Fibroblast of skin of abdomen (primary cell): ENCODE results near the gene INSYN2B.

ENCODE experiments used
- DNase-seq: peaks from one replicate; pipeline ENCODE4 v3.0.0-alpha.2; 2013

INSYN2B gene

DNA sequence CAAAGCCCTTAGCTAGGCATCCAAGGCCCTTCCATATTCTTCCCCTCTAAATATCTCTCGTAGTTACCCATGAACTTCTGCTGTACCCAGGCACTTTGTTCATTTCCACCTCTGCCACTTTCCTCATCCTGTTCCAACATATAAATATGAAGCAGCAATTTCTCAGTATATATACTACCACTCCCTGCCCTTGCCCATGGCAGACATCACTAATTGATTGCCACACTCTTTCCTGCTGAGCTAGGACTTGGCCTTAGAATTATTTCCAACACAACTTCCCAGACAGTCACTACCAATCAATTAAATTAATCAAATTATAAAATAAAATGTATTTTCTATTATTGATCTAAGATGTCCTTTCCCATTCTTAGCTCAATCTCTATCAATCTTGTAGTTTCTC is 8.5 kb downstream of the INSYN2B start:
- DNase-seq, result no peak

DNA sequence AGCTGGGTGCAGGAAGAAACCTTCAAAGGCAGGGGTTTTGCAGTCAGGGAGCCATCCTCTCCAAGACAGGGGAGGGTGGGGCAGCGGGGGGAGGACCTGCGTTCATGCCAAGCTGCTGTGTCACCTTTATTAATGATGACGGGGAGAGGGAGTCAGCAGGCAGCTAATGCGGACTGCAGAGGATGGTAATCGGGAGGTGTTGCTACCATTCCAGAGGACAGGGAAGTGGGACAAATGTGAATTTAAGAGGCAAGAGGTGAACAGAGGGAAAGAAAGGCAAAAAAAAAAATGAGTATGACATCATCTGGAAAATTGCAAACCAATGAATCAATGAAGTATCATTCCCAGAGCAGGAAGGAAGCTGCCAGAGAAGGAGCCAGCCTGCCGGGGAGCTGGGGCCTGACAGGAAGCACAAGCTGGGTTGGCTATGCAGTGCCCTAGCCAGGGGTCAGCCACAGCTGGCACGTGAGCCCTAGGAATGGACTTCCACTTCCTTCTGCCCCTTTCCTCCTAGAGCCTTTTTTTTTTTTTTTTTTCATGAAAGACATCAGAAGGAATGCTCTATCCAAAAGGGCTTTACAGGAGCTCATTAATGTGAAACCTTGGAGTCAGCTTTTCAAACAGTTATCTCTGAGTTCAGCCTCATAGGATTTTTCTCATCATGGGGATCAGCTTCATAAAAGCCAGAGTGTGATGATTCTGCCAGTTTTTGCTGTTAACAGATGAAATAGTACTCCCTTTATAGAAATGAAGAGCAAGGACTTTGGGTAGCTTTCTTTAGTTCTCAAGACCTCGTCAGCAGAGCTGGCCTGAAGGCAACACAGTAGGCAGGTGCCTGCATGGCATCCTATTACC is 9.2 kb downstream of the INSYN2B start:
- DNase-seq, result peak; percentile 84

DNA sequence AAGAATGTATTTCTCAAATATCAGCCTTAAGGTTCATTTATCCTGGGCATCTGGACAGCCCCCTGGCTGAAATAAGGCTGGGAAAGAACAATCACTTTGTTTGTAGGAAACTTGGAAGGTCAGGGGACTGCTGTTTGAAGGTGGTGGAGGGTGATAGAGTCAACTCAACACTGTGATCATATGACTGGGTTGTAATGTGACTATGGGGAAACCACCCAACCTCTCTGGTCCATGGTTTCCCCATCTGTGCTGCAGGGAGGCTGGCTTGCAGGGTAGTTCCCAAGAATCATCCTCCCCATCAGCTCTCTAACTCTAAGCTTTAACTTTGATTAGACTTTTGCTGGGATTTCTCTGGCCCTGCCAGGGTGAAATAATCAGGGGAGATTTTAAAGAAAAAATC is 10.0 kb downstream of the INSYN2B start:
- no peak for DNase-seq

DNA sequence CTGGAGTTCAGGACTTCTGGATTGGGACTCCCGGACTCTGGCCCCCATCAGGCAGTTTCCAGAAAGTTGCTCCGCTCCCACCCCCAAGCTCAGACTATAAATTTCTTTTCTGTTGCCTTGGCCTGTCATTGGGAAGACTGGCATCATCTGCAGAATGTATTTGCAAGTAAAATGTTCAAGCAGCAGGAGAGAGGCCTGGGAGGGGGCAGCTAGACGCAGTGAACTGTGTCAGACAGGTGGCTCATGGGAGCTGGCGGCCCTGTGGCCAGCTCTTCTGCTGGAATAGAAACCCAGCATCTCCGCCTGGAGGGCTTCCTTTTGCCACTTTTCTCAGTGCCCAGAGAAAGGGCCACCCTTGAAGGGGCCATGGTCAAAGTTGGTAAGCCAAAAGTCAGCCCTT is 16.0 kb downstream of the INSYN2B start:
- DNase-seq, result no peak

DNA sequence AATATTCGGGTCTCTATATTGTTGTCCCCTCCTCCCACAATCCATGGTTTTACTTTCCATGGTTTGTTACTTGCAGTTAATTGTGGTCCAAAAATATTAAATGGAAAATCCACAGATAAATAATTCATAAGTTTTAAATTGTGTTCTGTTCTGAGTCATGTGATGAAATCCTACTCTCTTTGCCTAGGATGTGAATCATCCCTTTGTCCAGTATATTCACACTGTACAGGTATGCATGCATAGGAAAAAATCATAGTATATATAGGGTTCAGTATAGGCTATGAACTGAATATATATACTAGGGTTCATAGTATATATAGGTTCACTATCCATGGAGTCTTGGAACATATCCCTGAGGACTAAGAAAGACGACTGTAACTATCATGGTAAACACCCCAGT is 19.6 kb downstream of the INSYN2B start:
- no peak for DNase-seq

DNA sequence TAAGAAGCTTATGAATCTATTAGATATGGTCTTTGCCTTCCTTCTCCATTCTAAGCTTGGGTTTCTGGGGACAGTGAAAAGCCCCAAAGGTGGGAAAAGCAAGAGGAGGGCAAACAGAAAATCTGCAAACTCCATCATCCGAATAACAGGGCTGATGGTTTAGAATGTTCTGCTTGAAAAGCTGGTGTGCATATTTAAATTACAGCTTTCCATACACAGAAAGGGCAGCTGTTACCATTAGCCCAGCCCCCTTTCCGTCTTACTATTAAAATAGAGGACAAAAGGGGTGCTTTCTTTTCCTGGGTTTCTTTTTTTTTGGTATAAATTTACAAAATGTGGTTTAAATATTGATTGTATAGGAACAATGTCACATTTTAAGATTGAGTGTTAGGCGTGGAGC is 22.0 kb downstream of the INSYN2B start:
- DNase-seq, result no peak

DNA sequence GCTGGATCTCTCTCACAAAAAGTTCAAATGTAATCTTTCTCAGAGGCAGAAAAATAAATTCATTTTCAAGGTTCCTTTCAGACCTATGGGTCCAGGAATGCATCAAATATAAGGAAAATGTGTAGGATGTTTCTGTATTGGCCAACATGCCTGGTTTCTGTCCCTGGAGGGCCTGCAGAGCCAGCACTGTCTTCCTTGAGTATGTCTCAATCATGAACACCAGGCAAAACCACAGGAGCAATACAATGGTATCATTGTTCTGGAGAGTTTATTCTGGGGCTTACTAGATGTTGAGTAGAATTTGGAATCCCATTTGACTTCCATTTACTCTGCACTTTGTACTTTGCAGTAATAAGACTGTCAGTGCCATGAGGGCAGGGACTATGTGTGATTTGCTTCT is 23.5 kb downstream of the INSYN2B start:
- peak; percentile 41 for DNase-seq

DNA sequence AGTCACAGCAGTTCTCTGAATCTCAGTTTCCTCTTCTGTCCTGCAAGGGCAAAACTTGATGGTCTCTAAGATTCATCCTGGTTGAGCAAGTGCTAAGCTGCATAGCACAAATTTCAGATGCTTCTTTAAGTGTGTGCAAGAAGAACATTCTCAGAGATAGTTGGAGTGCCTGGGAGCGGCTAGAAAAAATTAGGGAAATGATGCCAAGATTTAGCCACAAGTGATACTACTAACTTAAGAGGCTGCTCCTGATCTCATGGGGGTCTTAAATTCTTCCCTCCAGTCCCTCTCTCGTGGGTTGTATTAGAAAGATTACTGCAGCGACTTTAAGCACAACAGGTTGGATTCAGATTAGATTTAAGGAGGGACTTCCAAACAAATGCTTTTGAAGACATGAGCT is 24.2 kb downstream of the INSYN2B start:
- no peak for DNase-seq

DNA sequence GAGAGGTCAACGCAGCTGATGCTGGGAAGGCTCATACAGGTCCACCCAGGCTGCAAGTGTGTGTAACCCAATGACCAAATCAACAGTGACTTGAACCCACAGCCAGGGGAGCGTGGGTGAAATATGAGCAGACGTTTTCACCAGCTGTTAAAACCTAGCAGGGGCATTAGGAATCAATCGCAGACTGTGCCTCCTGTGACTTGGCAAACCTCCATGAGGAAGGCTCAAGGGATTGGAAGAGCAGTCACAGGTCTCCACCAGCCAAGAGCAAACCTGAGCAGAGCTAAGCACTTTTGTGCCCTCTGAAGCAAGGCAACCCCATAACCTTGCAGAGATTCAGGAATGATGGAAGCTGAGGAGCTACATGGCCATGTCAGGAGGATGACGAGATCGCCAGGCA is 25.5 kb downstream of the INSYN2B start:
- DNase-seq, result no peak

DNA sequence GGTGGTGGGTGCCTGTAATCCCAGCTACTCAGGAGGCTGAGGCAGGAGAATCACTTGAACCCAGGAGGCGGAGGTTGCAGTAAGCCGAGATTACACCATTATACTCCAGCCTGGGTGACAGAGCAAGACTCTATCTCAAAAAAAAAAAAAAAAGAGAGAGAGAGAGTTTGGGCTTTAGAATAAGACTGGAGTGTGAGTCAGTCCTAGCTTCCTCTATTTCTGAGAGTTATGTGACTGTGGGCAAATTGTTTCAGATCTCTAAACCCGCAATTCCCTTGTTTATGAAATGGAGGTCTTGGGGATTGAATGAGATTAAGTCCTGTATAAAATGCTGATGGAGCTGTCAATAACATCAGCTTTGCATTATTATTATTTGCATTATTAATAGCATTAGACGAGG is 27.1 kb downstream of the INSYN2B start:
- DNase-seq, result peak; percentile 48

DNA sequence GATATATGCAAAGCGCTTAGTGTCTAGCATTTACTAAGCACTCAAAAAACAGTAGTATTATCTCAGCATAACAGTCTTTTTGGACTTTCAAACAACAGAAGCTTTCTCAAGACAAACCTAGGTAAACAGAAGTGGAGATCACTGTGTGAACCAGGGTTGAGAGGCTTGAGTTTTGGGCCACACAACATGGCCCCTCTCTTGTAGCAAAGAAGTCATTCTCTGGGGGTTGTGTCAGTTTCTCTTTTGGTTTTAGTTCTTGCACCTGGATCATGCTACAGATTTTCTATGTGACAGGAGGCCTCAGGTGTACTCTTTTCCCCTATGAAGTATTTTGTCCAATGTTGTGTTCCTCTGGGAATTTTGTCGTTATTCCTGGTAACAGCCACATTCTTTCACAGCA is 30.0 kb downstream of the INSYN2B start:
- no peak for DNase-seq

DNA sequence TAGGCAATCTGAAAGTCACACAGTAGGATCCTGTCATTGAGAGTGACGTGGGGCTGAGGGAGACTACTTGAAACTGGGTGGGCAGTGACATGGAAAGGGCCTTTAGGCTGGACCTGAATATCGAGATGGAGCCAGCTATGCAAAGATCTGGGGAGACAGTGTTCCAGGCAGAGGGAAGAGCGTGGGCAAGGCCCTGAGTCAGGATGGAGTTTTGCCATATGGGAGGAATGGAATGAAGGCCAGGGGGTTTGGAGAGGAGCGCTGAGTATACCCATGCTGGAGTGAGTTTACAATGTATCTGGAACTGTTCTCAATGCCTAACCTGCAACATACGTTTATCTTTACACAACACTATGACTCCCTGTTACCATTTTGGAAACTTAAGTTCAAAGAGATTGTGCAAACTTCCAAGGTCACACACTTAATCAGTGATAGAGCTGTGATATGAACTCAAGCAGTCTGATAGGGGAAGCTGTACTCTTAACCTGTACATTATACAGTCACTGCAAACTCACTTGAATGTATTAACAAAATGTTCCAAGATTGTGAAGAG is 33.5 kb downstream of the INSYN2B start:
- DNase-seq, result peak; percentile 30

DNA sequence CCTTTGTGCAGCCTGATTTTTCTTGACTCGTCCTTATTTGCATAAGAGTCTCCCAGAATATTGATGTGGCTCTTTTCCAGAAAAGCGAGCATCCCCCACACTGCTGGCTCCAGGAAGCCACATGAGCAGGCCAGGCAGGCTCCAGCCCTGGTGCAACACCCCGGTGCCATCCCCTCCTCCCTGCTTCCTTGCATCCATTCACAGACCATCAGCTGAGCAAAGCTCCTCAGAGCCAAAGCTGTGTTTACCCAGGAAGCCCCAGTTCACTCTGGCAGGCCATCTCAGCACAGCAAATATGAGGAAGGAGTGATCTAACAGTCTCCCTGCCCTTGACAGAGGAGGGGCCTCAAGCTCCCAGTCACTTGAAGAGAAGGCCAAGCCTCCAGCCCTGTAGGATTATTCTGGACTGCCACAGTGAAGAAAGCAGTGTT is 34.4 kb downstream of the INSYN2B start:
- peak; percentile 94 for DNase-seq

DNA sequence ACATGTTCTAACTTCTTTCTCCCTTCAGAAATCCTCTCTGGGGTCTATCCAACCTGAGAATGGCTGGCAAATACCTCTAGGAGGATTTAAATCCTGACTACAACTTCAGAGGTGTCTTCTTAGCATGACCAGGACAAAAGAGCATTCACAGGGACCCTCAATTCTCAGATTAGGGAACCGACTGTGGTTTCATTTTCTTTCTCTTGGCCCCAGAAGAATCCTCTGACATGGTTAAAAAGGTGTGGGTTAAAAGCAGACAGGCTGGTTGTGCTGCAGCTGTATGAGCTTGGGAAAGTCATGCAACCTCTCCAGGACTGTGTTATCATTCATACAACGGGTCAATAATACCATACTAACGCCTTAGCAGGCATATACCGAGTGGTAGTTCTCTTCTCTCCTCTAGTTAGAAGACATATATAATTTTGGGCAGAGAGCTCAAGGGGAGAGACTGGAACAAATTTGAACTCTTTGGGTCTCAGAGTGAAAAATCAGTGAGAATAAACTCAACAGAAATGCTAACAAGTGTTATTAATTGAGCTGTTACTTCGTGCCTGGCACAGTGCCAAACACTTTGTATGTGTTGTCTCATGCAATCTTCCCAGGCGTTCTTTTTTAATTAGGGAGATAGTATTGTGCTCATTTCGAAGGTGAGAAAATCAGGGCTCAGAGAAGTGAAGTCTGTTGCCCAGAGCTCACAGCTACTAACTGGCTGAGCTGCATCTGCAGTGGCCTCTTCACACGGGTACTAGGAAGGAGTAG is 35.2 kb downstream of the INSYN2B start:
- peak; percentile 32 for DNase-seq

DNA sequence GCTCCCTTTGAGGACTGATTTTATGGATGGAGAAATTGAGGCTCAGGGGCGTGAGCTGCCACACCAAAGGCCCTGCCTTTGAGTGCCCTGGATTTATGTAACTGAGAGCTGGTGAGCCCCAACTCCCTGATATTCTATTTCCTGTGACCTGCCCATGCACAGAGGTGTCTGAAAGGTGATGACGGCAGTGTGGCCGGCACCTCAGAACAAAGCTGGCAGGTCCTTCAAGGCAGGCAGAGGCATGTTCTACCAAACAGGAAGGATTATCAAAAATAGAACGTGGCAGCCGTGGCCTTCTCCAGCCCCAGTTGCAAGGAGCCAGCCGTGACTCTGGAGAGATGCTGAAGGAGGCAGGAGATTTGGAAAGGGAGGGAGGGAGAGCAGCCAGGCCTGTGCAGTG is 36.2 kb downstream of the INSYN2B start:
- no peak for DNase-seq

DNA sequence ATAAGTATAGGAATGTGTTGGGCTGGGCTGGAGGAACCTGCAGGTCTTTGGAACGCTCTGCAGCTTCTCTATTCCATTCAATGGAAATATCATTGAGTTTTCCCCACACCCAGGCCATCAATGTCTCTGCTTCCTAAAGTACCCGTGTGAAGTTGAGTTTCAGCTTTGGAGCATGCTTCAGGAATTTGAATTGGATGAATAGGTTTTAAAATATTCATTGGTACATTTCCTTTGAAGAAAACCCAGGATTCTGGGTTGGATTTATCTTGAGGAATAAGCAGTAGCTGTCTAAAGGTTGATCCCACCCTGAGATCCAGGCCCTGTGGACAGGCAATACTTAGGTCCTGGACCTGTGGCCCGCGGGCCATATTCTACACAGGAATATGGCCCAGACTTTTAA is 37.3 kb downstream of the INSYN2B start:
- peak; percentile 56 for DNase-seq

DNA sequence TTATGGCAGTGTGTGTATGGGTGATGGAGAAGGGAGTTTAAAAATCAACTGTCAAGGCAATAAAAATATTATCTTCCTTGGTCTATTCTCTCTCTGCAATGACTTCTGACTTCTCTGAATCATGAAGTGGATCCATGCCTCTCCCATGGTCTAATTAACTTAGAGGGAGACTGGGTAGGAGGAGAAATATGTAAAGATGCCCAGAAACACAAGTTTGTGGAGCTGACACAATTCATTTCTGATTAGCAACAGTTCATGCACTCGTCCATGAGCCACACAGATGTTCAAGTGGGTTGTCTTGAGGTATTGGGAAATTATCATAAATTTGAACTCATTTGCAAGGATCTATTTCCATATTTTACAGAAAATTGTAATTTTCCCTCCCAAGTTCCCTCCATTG is 38.1 kb downstream of the INSYN2B start:
- DNase-seq, result peak; percentile 77

DNA sequence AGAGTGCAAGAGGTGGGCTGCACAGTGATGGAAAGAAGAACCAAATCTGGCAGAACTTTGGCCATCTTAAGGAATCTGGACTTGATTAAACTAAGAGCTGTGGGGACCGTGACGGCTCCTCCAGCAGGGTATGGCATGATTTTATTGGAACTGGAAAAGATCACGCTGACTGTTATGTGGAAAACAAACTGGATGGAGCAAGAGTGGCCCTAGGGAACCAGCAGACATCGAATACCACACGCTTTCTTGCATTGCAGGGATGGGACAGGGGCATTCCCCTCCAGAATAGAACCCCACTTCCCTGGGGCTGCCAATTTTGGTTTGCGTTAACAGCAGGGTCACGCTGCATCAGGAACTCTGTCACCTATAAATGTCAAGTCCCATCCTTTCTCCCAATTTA is 38.8 kb downstream of the INSYN2B start:
- no peak for DNase-seq

DNA sequence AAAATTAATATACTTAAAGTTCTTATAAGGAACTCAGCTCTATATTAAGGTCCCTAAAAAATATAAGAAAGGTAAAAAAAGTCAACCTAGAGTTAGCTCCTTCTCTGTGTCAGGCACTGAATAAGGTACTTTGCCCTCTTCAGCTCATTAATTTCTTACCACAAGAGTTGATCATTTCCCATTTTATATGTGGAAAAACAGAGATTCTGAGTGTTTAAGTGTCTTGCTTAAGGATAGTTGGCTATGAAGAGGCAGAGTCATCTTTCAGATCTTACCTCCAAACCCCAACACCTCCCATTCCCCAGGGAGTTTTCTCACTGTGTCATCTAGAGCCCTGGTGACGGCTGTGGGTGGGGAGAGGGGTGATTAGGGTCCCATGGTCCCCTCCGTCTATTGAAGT is 40.6 kb downstream of the INSYN2B start:
- no peak for DNase-seq

DNA sequence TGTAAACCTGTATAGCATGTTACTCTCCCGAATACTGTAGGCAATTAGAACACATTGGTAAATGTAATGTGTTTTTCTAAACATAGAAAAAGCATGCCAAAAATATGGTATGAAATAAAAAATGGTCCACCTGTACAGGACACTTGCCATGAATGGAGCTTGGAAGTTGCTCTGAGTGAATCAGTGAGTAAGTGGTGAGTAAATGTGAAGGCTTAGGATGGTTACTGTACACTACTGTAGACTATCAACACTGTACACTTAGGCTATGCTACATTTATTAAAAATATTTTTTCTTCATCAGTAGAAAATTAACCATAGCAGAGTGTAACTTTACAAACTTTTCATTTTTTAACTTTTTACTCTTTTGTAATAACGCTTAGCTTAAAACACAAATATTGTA is 41.9 kb downstream of the INSYN2B start:
- no peak for DNase-seq

DNA sequence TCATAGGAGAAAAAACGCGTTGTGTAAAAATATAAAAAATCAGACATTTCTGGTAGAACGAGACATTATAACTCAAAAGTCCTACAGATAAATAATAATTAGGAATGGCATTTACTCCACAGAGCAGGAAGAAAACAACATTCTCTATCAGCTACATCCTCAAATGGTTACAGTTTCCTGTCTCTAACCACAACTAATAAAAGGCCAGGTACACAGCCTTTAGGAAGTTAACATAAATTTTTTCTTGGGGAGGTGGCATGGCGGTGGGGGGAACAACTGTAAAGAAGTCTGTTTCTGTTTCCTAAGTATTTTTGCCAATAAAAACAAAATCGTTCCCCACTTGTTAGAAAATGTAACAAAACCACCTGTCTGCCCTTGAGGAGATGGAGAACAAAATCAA is 44.5 kb downstream of the INSYN2B start:
- no peak for DNase-seq

DNA sequence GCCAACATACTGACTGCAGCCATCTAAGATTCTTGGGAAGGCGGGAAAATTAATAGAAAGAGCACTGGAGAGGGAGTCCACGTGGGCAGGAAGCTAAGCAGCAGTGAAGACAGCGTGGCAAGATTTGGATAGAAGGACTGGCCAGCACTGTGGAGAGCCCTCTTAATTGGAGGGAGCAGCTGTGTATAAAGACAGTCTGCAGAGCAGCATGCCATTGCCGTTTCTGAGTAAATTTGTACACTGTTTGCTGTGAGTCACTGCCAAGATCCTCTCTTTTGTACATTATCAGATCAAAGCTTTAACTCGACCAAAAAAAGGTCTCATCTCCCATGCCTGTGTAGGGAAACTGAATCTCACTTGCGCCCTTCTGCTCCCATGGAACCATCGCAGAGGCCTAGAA is 45.3 kb downstream of the INSYN2B start:
- DNase-seq, result peak; percentile 35

DNA sequence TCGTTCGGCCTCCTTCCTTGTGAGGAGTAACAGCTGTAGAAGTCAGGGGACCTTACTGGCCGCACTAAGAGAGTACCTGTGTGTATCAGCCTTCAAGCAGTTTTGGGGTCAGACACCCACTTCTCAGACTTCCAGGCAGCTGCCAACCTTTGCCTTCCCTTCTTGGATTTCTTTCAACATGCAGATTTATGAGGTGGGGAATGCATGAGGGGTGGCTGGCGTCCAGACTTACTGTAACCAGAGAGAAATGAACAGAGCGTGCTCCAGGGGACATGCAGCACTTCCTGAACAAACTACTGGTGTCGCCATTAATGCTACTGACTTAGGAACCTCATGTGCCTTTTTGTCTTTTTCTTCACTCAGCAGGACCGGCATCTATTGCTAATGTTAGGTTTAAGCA is 46.7 kb downstream of the INSYN2B start:
- peak; percentile 45 for DNase-seq

DNA sequence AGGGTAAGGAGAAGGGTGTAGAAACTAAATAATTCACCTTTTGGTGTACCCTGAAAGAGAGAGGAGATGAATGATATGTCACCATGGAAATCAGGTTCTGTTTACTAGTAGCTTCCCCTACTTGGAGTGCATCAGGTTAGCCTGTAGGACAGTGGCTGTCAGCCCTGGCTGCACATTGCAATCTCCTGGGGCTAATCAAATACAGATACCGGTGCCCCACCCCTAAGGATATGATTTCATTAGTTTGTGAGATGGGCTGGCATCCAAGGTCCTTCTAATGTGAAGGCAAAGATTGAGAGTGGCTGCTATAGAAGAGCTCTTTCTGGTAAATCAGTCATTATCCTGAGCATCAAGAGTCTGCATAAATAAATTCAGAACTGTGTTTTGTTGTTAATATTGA is 47.2 kb downstream of the INSYN2B start:
- DNase-seq, result no peak
